IMR-90 (cell line): Measurements from ENCODE around the gene PRKCH.

ENCODE experiments used
- BHLHE40 ChIP-seq: fragments of 150-350 bp; IDR thresholded peaks from 2 replicates; pipeline ENCODE4 v1.6.1; 2016; ENCODE audit warnings: mild to moderate bottlenecking, low read depth, low read length
- CEBPB ChIP-seq: IDR thresholded peaks from 2 replicates; pipeline ENCODE4 v1.6.1; 2012; ENCODE audit warnings: low read depth, low read length, improper control_type of control experiment
- CHD1 ChIP-seq: IDR thresholded peaks from 2 replicates; pipeline ENCODE4 v1.6.1; 2012; ENCODE audit warnings: low read depth, low read length, improper control_type of control experiment
- CTCF ChIP-seq: conservative IDR thresholded peaks from 2 replicates; pipeline ENCODE4 v1.5.1; 2012; ENCODE audit warnings: mild to moderate bottlenecking, low read depth, low read length, improper control_type of control experiment
- ELK1 ChIP-seq: fragments of 150-350 bp; IDR thresholded peaks from 2 replicates; pipeline ENCODE4 v1.6.1; 2016; ENCODE audit warnings: low read depth, mild to moderate bottlenecking, low read length, moderate library complexity, borderline replicate concordance
- MAFK ChIP-seq: IDR thresholded peaks from 2 replicates; pipeline ENCODE4 v1.6.1; 2012; ENCODE audit warnings: low read depth, low read length, improper control_type of control experiment
- MAZ ChIP-seq: IDR thresholded peaks from 2 replicates; pipeline ENCODE4 v1.6.1; 2012; ENCODE audit warnings: low read depth, mild to moderate bottlenecking, low read length, improper control_type of control experiment, moderate library complexity, borderline replicate concordance
- MXI1 ChIP-seq: IDR thresholded peaks from 2 replicates; pipeline ENCODE4 v1.6.1; 2012; ENCODE audit warnings: low read depth, mild to moderate bottlenecking, low read length, moderate library complexity, borderline replicate concordance
- POLR2A ChIP-seq: IDR thresholded peaks from 2 replicates; pipeline ENCODE4 v1.6.1; 2012; ENCODE audit warnings: mild to moderate bottlenecking, low read depth, low read length
- RAD21 ChIP-seq: IDR thresholded peaks from 2 replicates; pipeline ENCODE4 v1.6.1; 2012; ENCODE audit warnings: low read length, improper control_type of control experiment
- RCOR1 ChIP-seq: IDR thresholded peaks from 2 replicates; pipeline ENCODE4 v1.6.1; 2012; ENCODE audit warnings: mild to moderate bottlenecking, low read length, improper control_type of control experiment; ENCODE audit not compliant: insufficient replicate concordance
- RFX5 ChIP-seq: IDR thresholded peaks from 2 replicates; pipeline ENCODE4 v1.8.0; 2012; ENCODE audit warnings: low read depth, mild to moderate bottlenecking, low read length, moderate library complexity
- SMC3 ChIP-seq: fragments of 150-350 bp; IDR thresholded peaks from 2 replicates; pipeline ENCODE4 v1.6.1; 2016; ENCODE audit warnings: low read depth, mild to moderate bottlenecking, antibody characterized with exemption, low read length, moderate library complexity
- USF2 ChIP-seq: fragments of 150-350 bp; IDR thresholded peaks from 2 replicates; pipeline ENCODE4 v1.6.1; 2017; ENCODE audit warnings: mild to moderate bottlenecking, antibody characterized with exemption, low read length, low read depth

GRCh38 chr14:61494018-61494417 lies 172.6 kb downstream of the PRKCH start:
- TF ChIP-seq POLR2A (no peak), CTCF (no peak), MAFK (no peak), ELK1 (no peak), MXI1 (no peak), SMC3 (no peak), CEBPB (no peak), USF2 (no peak), RFX5 (no peak), MAZ (no peak), RAD21 (no peak), CHD1 (no peak), BHLHE40 (no peak), RCOR1 (no peak)
